Adrenal gland (tissue), 5 donors: ENCODE results near the gene C2orf78.
A peak's percentile ranks its signal among the peaks of the same experiment; 100 is the strongest.

Source experiments
- CTCF ChIP-seq, 6 experiments: fragments of 450-650 bp in 4 of 6; fragments of 200-600 bp in 2 of 6; sonication (generic) in 1 of 6; IDR thresholded peaks; 1 replicate in 5 of 6; 2 replicates in 1 of 6; pipeline versions ENCODE4 v1.5.1 to v1.8.0; 2016 to 2021; ENCODE audit warnings: antibody characterized with exemption in 6 of 6, mild to moderate bottlenecking in 2 of 6, moderate library complexity in 1 of 6
- POLR2A ChIP-seq, 2 donors: fragments of 450-650 bp; IDR thresholded peaks; one replicate each; pipeline ENCODE4 v1.6.1; 2017; ENCODE audit warnings: antibody characterized with exemption in 2 of 2, mild to moderate bottlenecking in 2 of 2, moderate library complexity in 1 of 2
- donor health status: DM: no; HTN: no; CAD: no.

- TF ChIP-seq POLR2A (IDR thresholded peaks at IDR 0.05) = no peak
- TF ChIP-seq CTCF (IDR thresholded peaks at IDR 0.05) = peak; percentile 66 to 90 (median 80)
Observed at GRCh38 chr2:73823916-73824523, 40.0 kb downstream of the C2orf78 start.
